ENCODE measurements around the gene TMEM51.

The TMEM51 gene, protein sequence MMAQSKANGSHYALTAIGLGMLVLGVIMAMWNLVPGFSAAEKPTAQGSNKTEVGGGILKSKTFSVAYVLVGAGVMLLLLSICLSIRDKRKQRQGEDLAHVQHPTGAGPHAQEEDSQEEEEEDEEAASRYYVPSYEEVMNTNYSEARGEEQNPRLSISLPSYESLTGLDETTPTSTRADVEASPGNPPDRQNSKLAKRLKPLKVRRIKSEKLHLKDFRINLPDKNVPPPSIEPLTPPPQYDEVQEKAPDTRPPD

DNA sequence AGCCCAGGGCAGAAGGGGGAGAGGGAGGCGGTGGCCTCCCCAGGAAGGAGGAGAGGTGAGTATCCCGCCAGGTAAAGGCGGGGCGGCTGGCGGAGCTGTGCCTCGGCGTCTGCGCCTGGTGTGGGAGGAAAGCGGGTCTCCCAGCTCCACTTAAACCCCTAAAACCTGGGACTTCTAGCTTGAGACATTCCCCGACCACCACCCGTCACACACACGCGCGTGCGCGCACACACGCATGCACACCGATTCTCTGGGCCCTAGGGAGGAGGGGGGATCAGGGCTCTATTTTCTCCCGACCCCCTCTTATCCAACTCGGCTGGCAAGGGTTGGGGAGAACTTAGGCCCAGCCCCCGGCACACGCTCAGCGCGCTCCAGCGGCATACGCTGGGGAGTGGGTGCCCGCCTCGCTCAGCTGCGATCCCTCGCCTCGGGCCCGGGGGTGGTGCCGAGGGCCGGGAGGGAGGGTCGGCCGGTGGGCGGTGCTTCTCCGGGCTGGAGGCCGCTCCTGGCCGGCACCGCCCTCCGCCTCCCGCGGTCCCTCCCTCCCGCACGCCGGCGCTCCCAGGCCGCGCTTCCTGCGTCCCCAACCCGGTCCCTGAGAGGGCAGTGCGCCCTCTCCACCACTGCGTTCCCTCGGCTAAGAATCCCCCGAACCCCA, at the start of gene TMEM51:
Gene TMEM51 (plus strand): TSS at position 564 of the 658 bp plus-strand sequence. CDS start 61,341 bp downstream, outside the sequence.
- DNase-seq (ENCODE audit: low read depth) = no peak

DNA sequence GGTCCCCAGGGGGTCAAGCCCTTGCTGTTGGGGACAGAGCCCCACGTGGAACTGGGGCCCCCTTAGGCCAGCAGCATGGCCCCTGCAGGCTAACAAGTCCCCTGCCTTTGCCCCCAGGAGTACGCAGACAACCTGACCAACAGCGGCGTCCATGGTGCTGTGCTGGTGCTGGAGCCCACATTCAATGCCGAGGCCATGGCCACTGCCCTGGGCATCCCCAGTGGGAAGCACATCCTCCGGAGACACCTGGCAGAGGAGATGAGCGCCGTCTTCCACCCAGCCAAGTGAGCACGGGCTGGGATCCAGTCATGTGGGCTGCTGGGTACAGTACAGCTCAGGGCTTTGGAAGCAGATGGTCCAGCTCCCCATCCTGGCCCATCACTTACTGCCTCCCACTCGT, 49.6 kb upstream of the TMEM51 start:
- DNase-seq (ENCODE audit: low read depth) = no peak

DNA sequence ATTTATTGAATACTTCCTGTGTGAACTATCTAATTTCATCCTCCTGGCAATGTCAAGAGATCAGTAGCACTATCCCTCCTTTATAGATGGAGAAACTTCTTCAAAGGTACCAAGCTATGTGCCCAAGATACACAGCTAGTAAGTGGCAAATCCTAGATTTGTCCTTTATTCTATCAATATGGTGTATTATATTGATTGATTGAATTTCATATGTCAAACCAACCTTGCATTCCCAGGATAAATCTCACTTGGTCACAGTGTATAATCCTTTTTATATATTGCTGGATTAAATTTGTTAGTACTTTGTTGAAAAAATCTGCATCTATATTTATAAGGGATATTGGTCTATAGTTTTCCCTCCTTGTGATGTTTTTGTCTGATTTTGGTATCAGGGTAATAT, 48.8 kb upstream of the TMEM51 start:
- DNase-seq (ENCODE audit: low read depth) = no peak

DNA sequence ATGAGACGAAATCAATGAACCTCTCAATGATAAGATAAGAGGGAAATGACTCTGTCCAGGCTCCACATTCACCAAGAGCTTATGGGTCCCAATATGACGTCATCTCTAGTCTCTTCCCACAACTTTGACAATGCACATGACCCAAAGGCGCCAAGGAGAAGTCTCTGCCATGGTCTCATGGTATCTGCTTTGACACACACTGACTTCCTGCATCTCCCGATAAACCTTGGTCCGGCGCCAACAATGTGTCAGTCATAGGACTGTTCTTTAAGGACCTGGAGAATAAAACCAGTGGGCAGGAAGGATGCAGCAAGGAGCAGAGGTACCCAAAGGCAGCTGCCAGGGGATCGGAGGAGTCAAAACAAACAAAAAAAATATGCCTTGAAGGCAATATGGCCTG, 46.9 kb upstream of the TMEM51 start:
- no peak for DNase-seq (ENCODE audit: low read depth)

DNA sequence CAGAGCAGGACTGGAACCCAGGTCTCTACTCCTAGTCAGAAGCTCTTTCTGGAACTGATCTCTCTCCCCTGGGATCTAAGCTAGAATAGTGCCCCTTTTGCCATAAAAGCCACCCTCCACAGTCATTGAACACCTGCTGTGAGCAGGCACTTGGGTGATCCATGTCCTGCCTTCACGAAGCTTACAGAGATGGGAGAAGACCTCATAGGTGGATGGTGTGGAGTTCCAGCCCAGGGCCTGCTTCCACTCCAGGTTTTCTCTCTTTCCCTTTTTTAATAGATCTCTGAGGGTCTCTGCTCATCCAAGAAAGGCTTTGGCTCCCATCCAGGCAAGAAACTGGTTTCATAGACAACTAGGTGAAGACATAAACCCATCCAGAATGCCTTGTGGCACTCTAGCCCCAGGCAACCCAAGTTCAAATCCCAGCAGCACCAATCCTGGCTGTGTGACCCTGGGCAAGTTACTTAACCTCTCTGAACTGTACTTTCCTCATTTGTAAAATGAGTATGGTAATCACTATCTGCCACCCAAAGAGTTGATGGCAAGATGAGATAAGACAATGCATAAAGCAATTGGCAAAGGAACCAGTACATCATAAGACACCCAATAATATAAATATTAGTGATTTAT, 46.4 kb upstream of the TMEM51 start:
- DNase-seq (ENCODE audit: low read depth) = no peak

DNA sequence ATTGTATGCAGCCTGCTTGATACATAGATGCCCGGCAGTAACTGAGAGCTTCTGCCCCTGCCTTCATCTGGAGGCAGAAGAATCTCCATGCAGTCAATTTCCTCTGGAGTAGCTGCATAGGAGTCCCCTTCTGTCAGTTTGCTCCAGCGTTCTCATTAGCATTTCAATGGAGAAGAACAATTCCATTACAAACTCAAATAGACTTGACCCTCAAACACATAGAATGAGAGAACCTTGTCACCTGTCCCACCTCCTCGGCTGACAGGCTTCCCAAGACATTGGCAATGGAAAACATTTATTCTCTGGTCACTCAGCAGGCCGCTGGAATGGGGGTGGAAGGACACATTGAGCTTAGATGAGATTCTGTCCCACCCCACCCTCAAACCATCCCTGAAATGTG, 45.6 kb upstream of the TMEM51 start:
- no peak for DNase-seq (ENCODE audit: low read depth)

DNA sequence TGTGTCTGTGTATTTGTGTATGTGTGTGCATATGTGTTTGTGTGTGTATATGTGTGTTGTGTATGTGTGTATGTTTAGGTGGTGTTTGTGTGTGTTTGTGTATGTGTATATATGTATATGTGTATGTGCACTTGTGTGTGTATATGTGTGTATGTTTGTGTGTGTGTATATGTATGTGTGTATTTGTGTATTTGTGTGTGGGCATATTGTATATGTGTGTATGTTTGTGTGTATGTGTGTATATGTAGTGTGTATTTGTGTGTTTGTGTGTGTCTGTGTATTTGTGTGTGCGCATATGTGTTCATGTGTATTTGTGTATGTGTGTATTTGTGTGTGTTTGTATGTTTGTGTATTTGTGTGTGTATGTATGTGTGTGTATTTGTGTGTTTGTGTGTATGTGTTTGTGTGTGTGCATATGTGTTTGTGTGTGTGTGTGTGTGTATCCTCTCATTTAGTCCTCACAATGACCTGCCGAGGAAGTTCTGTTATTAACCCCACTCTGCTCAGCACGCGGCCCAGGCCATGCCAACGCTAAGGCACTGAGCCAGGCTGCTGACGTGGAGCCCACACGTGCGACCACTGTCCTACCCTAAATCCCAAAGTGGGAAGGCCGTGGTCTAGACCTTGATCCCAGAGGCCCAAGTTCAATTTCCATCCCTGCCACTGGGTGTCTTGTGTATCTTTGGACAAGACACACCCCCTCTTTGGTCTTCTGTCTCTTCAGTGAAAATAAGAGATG, 43.2 kb upstream of the TMEM51 start:
- DNase-seq (ENCODE audit: low read depth) = no peak

DNA sequence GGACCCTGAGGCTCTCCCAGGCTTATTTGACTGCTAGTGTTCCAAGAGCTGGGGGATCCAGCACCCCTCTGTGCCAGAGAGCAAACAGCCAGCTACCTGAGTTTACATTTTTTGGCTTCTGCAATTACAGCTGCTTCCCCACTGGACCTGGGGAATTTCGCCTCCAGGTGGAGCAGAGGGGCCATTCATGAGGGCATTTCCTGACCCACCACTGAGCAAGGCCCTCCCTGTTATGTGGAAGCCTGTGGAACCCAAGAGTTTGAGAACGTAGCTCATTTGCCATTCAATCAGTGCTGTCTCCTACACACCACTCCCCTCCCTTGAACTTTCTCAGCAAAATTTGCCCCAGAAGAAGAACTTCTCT, 42.7 kb upstream of the TMEM51 start:
- no peak for DNase-seq (ENCODE audit: low read depth)

DNA sequence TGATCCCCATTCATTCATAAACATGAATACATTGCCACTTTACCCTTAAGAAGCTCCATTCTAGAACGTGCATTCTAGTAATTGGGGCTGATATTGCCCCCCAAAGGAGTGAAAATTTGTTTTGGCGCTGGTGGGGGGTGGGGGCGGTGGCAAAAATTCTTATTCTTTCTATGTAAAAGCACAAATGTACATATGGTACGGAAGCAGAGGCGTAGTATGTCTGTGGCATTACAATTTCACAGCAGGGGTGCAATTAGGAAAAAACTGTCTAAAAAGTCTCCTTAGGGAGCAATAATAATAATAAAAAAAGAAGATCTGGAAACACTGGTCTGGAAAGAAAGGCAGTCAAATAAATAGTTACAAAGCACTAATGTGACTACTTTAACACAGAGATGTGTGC, 40.4 kb upstream of the TMEM51 start:
- DNase-seq (ENCODE audit: low read depth) = no peak

DNA sequence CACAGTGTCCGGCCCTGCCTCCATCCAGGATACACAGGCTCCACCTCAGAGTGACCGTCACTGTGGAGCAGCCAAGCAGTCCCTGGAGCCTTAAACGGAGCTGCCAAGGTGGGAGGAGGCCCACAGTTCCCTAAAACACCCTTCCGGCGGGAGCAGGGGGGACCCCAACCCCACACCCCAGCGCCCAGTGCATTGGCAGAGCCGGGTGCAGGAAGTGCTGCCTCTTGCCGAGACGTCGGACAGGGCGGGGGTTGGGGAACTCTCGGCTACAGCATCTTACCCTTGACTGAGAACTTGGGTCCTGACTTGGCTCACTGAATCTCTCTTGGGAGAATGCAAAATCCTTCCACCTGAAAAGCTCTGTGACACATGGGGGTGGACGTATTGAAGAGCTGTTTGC, 38.7 kb upstream of the TMEM51 start:
- DNase-seq (ENCODE audit: low read depth) = no peak

DNA sequence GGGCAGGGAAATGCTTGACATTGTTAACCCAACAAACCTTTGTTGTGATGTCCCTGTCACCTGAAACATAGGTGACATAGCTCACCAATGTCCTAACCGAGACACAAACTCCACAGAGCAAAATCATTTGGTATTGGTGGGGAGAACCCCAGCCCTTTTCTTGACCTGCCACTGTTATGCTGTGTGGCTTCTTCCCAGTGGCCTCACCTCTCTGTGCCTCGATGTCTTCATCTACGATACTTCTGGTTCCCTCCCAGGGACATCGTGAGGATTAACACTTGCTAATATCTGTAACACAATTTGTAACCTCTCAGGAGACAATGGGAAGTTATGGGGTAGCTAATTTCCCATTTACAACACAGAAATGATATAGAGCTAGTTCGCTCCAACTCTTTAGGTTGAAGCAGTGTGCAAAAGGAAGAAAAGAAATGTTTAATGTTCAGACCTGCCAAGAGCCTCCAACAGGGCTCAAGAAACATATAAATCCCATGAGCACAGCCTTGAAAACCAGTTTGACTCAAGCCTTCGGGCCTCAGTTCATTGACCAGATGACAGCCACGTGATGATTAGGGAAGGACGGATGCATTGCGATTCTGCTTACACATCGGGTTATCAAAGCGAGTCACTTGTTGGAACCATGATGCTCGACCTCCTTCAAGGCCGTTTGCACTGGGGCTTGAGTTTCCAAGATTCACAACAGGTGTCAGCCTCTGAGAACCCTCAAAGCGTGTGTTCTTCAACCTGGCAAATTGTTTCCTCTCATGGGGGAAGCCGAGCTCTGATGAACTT, 37.8 kb upstream of the TMEM51 start:
- no peak for DNase-seq (ENCODE audit: low read depth)

DNA sequence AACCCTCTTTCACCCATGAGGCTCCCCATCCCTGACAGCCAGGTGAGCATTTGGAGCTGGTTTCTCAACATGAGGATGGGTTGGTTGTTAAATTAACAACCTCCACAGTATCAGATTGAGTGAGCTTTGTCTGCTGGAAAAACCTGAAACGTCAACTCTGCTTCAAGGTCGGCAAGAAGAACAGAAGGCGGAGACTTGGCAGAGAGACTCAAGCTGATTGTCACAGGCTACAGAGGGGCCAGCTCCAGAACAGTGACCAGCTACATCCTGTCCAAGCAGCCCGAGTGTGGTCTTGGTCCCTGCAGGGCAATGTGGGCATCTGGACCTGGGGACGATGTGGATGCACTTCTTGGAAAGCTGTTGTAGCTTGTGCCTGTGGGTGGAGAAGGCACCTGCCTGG, 36.6 kb upstream of the TMEM51 start:
- DNase-seq (ENCODE audit: low read depth) = no peak

DNA sequence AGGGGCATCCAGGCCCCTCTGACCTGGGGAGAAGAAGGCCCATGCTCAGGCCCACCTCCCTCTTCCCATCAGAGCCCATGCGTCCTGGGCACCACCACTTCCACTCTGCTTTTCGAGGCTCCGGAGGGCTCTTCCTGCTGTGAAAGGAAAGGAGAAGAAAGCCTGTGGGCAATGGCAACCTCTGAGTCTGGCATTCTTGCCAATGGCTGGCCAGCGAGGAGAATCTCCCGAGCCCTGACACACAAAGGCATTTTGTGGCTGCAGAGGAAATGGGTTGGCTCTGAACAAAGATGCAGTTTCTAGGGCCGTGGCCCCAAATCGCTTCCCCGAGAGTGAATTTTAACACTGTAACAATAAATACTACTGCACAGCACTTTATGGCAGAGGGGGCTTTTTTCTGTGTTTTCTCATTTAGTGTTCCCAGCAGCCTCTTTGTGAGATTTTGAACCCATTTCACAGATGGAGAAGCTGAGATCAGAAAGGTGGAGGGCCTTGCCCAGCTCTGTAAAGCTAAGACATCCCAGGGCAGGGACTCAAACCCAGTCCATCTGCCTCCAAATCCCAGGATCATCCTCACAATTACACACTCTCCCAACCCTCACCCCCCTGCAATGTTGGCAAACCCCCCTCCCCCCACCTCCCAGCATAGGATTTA, 35.7 kb upstream of the TMEM51 start:
- DNase-seq (ENCODE audit: low read depth) = no peak

DNA sequence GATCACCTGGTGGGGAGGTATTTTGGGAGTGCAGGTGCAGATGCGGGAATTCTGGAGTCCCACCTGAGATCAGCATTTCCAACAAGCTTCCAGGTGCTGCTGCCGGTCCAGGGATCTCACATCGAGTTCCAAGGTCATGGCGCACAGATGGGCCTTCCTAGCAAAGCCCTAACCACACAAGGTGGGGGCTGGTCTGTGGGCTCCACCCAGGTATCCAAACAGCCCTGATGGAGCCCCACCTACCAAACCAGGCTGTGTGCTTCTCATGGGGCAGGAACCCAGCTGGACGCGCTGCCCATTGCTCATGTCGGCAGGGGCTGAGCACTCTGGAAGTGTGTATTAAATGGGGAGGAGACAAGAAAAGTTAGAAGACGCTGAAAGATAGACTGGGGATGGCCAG, 35.0 kb upstream of the TMEM51 start:
- no peak for DNase-seq (ENCODE audit: low read depth)

DNA sequence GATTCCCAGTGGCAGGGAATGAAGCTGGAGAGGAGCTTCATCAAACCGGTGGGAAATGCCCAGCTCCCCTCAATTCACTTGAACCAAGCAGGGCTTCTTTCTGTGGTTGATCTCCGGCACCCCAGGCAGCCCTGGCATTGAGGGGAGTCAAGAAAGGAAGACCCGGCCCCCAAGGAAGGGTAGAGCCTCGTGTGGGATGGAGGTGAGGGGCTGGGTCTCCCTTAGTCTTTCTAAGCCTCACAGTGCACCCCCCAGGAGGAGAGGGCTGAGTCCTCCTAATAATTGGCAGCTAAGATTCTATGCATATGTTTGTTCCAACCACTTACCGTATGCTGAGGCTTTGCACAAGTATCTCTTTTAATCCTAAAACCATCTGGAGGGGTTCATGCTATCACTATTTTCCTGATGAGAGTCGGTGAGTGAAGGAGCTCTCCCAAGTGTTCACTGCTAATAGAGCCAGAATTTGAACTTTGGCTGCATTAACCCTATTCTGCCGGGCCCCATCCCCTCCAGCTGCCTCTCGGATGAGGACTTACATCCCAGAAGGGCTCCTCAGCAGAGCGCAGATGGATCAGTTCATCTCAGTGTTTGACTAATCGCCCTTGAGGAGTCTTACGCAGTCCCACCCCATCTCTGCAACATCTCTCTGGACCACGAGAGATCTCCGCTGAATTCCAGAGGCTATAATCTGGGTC, 33.1 kb upstream of the TMEM51 start:
- DNase-seq (ENCODE audit: low read depth) = no peak

DNA sequence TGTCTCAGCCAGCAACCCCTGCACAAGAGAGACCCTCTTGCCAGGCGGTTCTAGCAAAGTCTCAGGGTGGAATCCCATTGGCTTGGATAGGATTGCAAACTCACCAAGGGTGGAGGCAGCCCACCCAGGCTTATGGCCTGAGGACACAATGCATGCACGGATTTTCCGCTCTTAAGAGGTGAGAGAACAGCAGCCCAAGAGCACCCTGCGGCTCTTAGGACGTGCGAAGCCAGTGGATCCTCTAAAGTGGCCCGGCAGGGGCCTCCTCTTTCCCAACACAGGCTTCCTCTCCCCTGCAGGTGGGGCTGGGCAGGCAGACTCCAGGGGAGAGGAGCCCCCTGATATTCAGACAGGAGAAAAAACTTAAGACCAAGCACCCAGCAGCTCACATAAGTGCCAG, 31.2 kb upstream of the TMEM51 start:
- no peak for DNase-seq (ENCODE audit: low read depth)

DNA sequence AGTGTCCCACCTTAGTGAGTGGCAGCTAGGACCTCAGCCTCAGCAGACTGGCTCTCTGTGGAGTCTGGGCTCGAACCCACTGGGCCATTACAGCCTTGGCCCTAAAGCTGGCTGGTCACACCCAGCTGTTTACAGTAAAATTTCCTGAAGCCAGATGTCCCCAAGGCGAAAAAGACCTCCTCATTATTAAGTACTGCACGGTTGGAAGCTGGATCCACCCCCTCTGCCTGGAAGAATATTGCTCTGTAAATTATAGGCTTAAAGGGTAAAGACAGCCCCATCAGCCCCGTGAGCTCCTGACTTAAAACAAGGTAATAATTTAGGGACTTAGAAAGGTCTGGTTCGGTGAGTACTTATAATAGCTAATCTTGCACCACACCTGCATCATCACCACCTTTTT, 30.3 kb upstream of the TMEM51 start:
- DNase-seq (ENCODE audit: low read depth) = no peak

DNA sequence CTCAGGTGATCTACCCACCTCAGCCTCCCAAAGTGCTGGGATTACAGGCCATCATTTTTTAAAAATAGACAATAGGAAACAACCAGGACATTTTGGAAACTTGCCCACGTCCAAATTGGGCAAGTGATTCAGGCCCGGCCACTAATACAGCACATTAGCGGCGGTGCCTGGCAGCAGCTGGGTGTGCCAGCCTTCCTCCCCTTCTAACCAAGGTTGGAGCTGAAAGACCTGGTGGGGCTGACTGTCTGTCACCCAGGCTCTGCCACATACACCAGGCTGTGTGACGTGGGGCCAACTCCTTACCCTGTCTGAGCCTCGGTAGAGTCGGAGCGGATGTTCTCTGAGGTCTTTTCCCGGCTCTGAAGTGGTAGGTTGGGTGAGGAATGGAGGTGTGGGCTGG, 29.6 kb upstream of the TMEM51 start:
- DNase-seq (ENCODE audit: low read depth) = no peak

DNA sequence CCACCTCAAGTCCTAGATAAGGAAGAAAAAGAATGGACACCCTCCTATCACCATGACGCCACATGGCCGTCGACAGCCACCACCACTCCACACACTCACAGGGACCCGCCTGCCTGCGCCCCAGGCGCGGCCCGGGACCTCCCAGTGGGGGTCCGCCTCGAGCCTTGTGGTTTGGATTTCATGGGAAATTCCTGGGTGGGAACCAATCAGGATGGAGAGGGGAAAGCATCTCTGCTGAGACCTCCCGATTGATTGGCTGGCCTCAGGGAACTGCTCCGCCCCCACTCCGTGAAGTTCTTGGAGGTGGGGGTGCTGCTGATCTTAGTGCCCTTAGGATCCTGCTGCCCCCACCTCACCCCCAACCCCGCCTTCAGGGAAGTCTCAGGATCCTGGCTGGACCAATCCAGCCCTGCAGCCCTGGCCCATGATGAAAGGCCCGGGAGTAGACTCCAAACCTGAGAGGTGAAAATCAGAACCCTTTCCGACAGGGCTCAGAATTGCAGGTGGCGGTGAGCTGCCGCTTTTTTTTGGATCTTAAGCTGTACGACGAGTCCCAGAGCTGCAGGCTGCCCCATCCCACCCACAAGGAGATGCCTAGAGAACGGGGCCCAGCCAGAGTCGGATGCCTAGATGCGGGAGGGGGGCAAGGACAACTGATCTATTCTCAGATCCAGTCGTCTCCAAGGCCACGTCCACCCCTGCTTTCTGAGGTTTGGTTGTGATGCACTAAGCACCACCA, 29.0 kb upstream of the TMEM51 start:
- DNase-seq (ENCODE audit: low read depth) = no peak

DNA sequence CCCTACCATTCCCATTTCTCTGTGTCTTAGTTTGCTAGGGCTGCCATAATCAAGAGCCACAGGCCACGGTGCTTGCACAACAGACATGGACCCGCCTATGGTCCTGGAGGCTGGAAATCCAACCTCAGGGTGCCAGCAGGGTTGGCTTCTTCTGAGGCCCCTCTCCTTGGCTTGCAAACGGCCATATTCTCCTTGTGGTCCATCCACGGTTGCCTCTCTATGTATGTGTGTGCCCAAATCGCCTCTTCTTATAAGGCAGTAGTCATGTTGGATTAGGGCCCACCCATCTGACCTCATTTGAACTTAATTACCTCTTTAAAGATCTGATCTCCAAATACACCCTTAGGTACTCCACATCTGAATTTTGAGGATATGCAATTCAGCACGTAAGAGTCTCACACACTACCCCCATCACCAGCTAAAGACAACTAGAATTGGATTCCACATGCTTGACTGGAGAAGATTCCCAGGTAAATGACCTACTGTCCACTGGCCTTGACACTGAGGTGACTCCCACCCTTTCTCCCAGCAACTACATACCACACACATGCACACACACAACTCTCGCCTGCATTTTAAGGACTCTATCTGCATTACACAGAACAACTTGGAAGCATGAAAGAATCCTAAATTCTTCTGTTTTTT, 28.3 kb upstream of the TMEM51 start:
- no peak for DNase-seq (ENCODE audit: low read depth)

Data from GM04503 (cell line).